SK-N-DZ (cell line): ENCODE data around the gene MAIP1.

ENCODE experiments used
- DNase-seq: peaks from one replicate; pipeline ENCODE4 v3.0.0-alpha.2; 2015; ENCODE audit warnings: low spot score

The MAIP1 gene

GRCh38 chr2:199988151-199988550 lies 32.8 kb downstream of the MAIP1 start:
- DNase-seq: peak; percentile 45

DNA sequence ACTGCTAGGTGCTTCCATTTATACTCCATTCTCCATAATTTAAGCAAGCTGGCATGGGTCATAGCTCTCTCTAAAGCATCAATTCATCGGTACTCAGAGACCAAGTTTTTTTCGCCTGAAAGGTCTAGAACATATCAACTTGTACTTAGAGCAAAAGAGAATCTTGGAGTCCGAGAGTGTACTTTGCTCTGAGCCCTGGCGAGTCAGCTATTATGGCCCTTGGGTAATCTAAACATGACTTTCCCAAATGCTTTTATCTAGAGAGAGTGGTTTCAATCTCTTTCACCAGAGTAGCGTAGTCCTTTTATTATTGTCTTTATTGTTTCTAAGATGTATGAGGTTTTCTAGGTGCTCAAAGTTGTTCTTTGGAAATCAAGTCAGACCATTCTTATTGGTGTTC lies 34.4 kb downstream of the MAIP1 start:
- no peak for DNase-seq

DNA sequence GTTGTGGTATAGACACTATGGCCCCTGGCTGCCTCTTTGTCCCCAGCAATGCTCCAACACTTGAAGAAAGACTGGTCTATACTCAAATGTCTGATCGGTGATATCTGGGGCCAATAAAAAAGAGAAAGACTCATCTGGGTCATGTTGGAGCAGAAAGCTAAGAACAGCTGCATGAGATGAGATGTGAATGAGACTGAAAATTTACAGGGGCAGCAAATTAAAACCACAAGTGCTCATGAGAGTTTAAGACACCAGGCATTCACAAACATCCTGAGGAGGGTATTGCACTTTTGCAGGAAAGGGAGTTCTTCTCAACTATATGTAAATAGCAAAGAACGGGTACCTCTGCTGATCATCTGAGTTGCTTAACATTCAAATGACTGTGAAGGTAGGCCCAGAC lies 36.3 kb downstream of the MAIP1 start:
- no peak for DNase-seq

- no peak for DNase-seq
These were observed 36.9 kb downstream of the MAIP1 start for GRCh38 chr2:199992296-199992695.

- no peak for DNase-seq
These were observed 39.0 kb downstream of the MAIP1 start for GRCh38 chr2:199994371-199994770.

- DNase-seq: no peak
These were observed 39.5 kb downstream of the MAIP1 start for GRCh38 chr2:199994896-199995295.

- no peak for DNase-seq
These were observed 41.9 kb downstream of the MAIP1 start for GRCh38 chr2:199997296-199997695.

GRCh38 chr2:199999166-199999565 lies 43.8 kb downstream of the MAIP1 start:
- DNase-seq: no peak

- DNase-seq: no peak
These were observed 45.2 kb downstream of the MAIP1 start for GRCh38 chr2:200000444-200001163.

- DNase-seq: no peak
These were observed 48.1 kb downstream of the MAIP1 start for GRCh38 chr2:200003444-200003843.

DNA sequence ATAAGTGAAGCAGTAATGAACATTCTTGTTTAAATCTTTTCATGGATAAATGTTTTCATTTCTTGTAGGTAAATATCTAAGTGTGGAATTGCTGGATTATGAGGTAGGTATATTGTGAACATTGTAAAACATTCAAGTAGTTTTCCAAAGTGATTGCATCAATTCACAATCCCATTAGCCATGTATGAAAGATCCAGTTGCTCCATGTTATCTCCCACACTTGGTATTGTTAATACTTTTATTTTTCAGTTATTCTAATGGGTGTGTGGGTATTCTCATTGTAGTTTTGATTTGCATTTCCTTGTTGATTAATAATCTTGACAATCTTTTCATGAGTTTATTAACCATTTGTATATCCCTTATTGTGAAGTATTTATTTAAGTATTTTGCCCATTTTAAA lies 50.3 kb downstream of the MAIP1 start:
- DNase-seq: no peak

GRCh38 chr2:200007306-200007705 lies 51.9 kb downstream of the MAIP1 start:
- no peak for DNase-seq

- DNase-seq: no peak
These were observed 57.0 kb downstream of the MAIP1 start for GRCh38 chr2:200012401-200012800.
